GM19099 (cell line): Measurements from ENCODE around the gene DLG2.

Experiments used
- POLR2A ChIP-seq: IDR thresholded peaks from 3 replicates; pipeline ENCODE4 v1.6.1; 2011; ENCODE audit warnings: low read depth; ENCODE audit not compliant: insufficient read length; ENCODE audit errors: extremely low read depth

The DLG2 gene

DNA sequence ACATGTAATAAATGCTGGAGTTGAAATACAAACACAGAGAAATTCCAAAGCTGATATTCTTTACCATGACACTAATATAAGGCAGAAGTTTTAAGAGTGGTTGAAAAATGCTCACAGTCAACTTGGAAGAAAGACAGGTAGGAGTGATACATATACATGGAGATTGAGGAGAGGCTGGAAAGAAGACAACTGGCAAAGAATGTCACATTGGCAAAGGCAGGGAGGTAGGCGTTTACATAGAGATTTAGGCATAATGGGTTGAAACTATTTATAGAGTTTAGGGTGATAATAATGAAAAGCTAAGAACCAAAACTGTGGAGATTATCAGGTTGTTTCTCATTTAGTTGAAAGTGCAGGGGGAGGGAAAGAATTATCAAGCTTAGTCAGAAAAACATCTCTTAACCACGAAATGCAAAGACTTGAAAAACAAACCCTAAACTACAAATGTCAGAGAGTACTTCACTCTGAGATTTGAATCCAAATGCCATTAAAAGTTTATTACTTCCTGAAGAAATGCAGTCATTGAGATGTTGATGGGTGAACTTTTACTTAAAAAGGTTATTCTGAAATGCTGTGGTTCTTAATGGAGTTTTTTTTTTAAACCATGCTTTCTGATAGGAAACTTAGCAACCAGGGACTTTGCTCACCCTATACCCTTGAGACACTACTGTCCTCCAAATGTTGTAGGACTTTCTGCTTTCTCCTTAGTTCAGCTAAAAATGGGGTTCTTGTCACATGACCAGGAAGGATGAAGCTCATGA lies 2202.6 kb downstream of the DLG2 start:
- TF ChIP-seq POLR2A, result no peak

DNA sequence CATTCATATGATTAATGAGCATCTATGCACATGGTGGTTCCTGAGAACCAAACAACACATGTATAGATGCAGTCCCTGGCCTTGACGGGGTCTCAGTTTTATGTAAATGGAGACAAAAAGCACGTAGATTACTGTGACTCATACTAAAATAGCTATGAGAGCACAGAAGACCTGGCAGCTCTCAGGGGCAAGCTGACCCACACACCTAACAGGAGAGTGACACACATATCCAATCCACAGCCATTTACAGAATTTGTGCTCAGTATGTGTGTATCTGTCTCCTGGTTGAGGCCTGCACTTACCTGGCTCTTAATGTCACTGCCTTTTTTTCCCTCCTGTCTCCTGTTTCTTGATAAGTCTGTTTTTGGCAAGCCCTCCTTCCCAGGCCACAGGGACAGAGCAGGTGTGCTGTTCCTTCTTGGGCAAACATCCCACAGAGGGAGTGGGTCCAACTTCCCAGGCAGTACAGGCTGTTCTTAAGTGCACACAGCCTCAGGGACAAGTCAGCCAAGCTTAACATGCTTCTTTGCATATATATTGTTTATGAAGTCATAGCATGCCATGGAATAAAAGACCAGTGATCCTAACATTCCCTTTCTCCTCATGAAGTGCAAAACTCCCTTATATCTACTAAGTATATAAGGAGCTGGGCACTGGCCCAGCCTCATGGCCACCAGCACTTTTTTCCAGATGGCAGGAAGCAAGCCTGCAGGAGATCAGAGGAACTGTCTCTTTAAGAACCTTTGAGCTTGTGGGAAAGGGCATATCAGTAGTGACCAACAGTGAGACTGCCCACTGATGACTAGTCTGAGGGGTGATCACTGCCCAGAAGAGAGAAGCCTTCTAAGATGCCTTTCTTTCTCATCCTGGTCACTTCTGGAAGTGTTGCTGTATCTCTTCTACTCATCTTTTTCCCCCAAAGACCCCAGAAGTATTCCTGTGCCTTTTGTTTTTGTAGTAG lies 2216.3 kb downstream of the DLG2 start:
- no peak for TF ChIP-seq POLR2A

DNA sequence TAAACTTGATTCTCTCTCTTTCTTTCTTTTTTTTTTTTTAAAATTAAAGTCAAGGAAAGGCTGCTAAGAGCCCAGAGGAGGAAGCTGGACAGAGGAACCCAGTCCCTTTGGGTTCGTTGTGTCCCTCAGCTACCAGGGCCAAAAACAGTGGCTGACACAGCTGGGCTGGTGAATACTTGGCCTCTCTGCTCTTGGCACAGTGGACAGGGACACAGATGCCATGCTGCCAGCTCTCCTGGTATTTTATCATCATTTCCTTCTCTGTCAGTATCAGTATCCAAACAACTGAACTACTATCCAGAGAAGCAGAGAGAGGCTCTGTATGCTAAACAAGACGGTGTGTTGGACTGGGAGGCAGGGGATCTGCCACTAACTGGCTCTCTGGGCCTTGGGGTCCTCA lies 2217.3 kb downstream of the DLG2 start:
- TF ChIP-seq POLR2A, result no peak

DNA sequence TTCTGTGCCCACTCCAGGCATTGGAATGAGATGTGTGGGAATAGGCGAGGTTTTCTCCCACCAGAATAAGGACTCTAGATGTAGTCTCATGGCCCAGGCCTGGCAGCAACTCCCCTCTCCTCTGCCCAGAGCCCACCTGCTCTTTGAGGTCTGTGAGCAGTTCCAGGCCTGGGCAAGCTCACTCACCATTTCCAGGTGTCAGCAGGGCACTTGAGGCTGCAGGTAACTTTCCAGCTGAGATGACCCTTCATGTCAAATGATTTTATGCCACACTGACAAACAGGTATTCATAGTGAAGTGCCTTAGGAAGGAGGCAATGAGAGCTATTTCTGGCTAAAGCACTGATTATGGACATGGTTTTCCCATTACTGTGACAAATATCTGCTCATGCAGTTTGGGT lies 2217.7 kb downstream of the DLG2 start:
- no peak for TF ChIP-seq POLR2A

DNA sequence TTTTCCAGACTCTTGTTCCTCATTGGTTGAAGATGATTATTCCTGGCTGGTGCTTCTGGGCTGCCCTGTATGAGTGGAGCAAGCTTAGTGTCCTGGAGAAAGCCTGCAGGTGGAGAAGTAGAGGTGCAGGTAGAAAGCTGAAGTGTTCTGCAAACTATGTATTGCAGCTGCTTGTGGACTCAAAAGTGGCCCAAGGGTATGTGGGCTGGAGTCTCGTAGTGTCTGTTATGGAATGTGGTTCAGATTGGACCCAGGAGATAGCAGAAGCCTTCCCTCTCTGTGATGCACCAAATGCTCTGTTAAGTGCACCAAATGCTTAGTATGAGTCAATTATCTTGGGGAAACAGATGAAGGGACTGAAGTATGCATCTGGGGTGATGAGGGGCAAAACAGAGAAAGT lies 2218.2 kb downstream of the DLG2 start:
- TF ChIP-seq POLR2A, result no peak
